Activated T-cell treated with anti-CD3 and anti-CD28 coated beads, Interleukin-2, amount 50 U/mL, for 4 hours (primary cell): ENCODE data around the gene BTBD19. TPM values are rescaled to one million over a fixed set of nuclear protein-coding genes. Genes with fewer than 3 reads are reported as not detected.
"Not testable (repeated sequence)": the region's sequence is repeated elsewhere in the genome, so short reads cannot be mapped to it uniquely, and the experiment has no call there.

Experiments
- ATAC-seq, 2 donors: fragments of 200-7000 bp; cut with Tn5 transposase; one replicate each; pipeline ENCODE4 v1.10.0; 2021
- DNase-seq: peaks from one replicate; pipeline ENCODE4 v3.0.0-alpha.2; 2020
- H3K27me3 Mint-ChIP-seq: one replicate; pipeline ENCODE4 v1.8.0; 2021; ENCODE audit warnings: low read depth, mixed read lengths
- H3K36me3 Mint-ChIP-seq: one replicate; pipeline ENCODE4 v1.8.0; 2022; ENCODE audit warnings: mixed read lengths; ENCODE audit not compliant: insufficient read depth
- H3K4me1 Mint-ChIP-seq: one replicate; pipeline ENCODE4 v1.8.0; 2021; ENCODE audit warnings: low read depth, mixed read lengths
- H3K4me3 Mint-ChIP-seq: one replicate; pipeline ENCODE4 v1.8.0; 2021; ENCODE audit warnings: mild to moderate bottlenecking, moderate library complexity, mixed read lengths
- H3K9me3 Mint-ChIP-seq: one replicate; pipeline ENCODE4 v1.8.0; 2021; ENCODE audit warnings: mixed read lengths
- total RNA-seq, 3 donors: library from RNA; stranded (reverse); gene quantifications; one replicate each; pipeline ENCODE4 v1.2.1, GENCODE V29; 2021

BTBD19 gene
- total RNA-seq, result 10 to 100 TPM in 1 of 3 donors, 1 to 10 TPM in 2; 8.2 to 14.0 (median 8.3) TPM

DNA sequence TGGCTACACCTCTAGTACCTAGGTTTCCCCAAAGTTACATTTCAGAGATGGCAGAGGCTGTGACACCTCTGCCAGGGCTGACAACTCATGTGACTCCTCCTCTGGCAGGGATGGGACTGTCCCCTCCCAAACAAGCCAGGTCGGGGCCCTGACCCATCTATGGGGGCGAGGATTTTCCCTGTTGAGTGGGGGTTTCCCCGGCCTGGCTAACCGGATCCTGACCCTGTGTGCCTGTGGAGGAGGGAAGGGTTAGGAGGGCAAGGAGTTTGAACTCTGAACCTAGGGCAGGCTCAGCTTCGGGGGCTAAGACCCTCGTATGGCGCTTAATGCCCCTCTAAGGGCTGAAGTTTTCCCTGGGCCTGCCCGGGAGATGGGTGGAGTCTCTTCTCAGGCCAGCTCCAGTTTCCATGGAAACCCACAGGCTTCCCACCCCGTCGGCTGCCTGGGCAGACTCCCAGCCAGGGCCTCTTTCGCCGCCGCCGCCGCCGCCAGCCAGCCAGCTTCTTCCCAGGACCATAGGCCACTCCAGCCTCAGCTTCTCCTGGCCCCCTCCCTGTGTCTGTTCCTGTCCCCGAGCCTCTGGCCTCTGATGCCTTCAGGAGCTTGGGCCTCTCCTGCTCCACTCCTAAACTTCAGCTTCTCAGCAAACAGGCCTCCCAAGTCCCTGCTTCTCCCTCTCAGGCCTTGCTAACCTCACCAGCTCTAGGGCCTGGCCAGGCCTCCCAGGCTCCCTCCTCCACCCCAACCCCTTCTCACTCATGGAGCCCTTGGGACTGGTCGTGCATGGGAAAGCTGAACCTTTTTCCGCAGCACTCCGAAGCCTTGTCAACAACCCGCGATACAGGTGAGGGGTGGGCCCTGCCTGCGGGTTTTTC lies at the start of gene BTBD19:
Gene BTBD19 (plus strand): TSS at position 461 of the 875 bp plus-strand sequence. CDS start 298 bp downstream, at position 759.
- Mint-ChIP-seq H3K27me3 (no peaks in the 10 kb centered on the region), H3K4me3 (peak within 1 kb of the TSS; percentile 71), H3K4me1 (peaks cover 76% of the 10 kb centered on the region), H3K9me3 (no peaks in the 10 kb centered on the region), H3K36me3 (peaks cover 42% of the 10 kb centered on the region)
- DNase-seq (peak; percentile 72), ATAC-seq (peak; percentile 56 to 65)

DNA sequence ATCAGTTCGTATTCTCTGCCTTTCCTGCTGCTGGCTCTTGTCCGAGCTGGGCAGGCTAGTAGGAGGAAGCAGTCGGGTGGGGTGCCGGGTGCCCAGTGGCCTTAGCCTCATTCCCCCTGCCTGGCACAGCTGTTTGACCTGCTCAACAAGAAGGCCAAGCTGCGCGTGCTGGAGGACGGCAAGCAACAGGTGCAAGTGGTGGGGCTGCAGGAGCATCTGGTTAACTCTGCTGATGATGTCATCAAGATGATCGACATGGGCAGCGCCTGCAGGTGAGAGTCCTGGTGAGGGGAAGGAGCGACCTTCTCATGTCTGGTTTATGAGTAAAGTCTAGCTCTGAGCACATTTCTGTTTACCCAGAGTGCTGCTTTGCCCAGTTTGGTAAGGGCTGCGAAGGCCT lies 49.2 kb upstream of the BTBD19 start:
- Mint-ChIP-seq H3K4me3 (no peak overlapping the region), H3K4me1 (peaks cover 5% of the 10 kb centered on the region), H3K36me3 (no peaks in the 10 kb centered on the region), H3K9me3 (no peaks in the 10 kb centered on the region), H3K27me3 (no peaks in the 10 kb centered on the region)
- DNase-seq, result no peak
- no peak for ATAC-seq

DNA sequence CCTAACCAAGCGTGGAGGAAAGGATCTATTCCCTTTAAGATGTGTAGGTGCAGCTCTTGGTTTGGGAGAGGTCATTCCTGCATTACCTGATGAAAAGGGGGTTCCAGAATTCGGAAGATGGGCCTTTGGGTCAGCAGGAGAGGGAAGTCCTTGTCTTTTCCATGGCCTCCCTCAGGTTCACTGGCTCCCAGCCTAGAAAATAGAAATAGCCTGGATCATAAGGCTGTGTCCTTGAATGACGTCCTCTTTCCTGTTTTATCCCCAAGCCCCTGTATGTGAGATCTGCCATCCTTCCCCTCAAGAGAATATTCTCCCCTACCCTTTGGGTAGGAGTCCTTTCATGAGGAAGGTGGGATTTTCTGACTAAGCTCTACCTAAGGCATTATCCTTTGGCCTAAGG lies 47.4 kb upstream of the BTBD19 start:
- Mint-ChIP-seq H3K9me3 (no peaks in the 10 kb centered on the region), H3K27me3 (no peaks in the 10 kb centered on the region), H3K36me3 (no peaks in the 10 kb centered on the region), H3K4me1 (peaks cover 5% of the 10 kb centered on the region), H3K4me3 (no peak overlapping the region)
- no peak for DNase-seq
- ATAC-seq, result no peak

- not testable (repeated sequence) for H3K36me3 Mint-ChIP-seq, H3K4me3 Mint-ChIP-seq, DNase-seq, H3K27me3 Mint-ChIP-seq, H3K4me1 Mint-ChIP-seq, ATAC-seq, H3K9me3 Mint-ChIP-seq
These were observed 41.9 kb upstream of the BTBD19 start for GRCh38 chr1:44766421-44766820.

DNA sequence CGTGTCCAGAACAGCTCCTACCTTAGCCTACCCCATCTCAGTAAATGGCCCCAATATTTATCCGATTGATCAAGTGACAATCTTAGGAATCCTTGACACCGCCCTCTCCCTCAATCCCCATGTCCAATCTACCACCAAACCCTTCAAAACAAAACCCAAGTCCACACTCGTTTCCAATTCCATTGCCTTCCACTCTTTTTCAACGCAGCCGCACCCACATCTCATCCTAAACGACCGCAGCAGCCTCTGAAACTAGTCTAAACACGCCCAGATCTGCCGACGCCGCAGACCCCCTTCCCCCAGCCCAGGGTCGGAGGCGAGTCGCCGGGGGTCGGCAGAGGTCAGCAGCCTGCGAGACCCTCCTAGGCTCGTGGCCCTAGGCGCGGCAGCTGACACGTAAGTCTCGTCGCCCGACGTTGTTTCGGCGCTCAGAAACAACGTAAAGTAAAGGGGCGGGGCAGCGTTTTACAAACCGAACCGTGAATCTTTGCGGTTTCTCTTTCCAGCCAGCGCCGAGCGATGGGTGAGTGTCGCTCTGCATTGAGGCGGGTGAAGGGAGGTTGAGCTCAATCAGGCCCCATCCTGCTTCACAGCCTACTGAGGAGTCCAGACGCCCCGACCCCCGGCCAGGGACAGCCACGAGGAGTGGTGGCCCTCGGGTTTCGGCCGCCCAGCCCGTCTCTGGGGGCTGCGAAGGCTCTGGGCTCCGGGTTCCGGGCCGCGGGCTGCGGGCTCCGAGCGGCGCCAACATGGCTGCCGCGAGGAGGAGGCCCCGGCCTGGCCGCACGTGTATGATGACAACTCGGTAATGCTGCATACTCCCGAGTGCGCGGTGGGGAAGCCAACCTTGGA lies 33.0 kb upstream of the BTBD19 start, which contains the start of gene RPS8:
Gene RPS8 (plus strand): TSS at position 463 of the 852 bp plus-strand sequence. CDS start 57 bp downstream, at position 520.
- H3K27me3 Mint-ChIP-seq, result no peaks in the 10 kb centered on the region
- peaks cover 32% of the 10 kb centered on the region for H3K4me1 Mint-ChIP-seq
- DNase-seq (peak; percentile 86), ATAC-seq (peak; percentile 79 to 84)
- peak within 1 kb of the TSS; percentile 98 for H3K4me3 Mint-ChIP-seq
- peaks cover 38% of the 10 kb centered on the region for H3K36me3 Mint-ChIP-seq
- H3K9me3 Mint-ChIP-seq, result no peaks in the 10 kb centered on the region

- peak; percentile 51 for DNase-seq
- Mint-ChIP-seq H3K9me3 (no peaks in the 10 kb centered on the region), H3K4me3 (peak overlapping the region; percentile 98), H3K27me3 (no peaks in the 10 kb centered on the region), H3K4me1 (peaks cover 35% of the 10 kb centered on the region), H3K36me3 (peaks cover 41% of the 10 kb centered on the region)
- ATAC-seq, result peak; percentile 4 to 9
These were observed 32.2 kb upstream of the BTBD19 start for GRCh38 chr1:44775930-44776729.

DNA sequence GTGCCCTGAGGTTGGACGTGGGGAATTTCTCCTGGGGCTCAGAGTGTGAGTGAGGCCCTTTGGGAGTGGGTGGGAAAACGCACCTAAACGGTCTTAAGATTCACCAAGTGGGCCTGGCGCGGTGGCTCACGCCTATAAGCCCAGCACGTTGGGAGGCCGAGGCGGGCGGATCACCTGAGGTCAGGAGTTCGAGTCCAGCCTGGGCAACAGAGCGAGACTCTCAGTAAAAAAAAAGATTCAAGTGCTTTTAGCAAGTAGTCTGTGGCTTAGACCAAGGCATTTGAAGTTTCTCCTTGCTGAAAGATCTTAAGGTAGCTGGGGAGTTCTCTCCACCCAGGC lies 31.6 kb upstream of the BTBD19 start:
- Mint-ChIP-seq H3K9me3 (no peaks in the 10 kb centered on the region), H3K4me3 (peak overlapping the region; percentile 98), H3K36me3 (peaks cover 46% of the 10 kb centered on the region), H3K4me1 (peaks cover 37% of the 10 kb centered on the region), H3K27me3 (no peaks in the 10 kb centered on the region)
- ATAC-seq, result no peak
- no peak for DNase-seq

DNA sequence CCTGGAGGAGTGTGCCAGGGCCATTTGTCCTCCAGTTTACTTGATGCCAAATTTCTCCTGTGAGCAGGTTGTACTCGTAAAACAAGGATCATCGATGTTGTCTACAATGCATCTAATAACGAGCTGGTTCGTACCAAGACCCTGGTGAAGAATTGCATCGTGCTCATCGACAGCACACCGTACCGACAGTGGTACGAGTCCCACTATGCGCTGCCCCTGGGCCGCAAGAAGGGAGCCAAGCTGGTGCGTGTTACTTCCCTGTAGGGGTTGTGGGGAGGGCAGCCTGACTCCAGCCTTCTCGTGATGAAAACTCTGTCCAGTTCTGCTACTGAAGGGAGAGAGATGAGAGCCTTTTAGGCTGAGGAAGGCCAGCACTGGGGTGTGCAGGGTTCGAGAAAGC lies 30.8 kb upstream of the BTBD19 start:
- Mint-ChIP-seq H3K9me3 (no peaks in the 10 kb centered on the region), H3K4me3 (peak overlapping the region; percentile 98), H3K4me1 (peaks cover 37% of the 10 kb centered on the region), H3K27me3 (no peaks in the 10 kb centered on the region), H3K36me3 (peaks cover 47% of the 10 kb centered on the region)
- ATAC-seq, result no peak
- no peak for DNase-seq

- H3K9me3 Mint-ChIP-seq, result no peaks in the 10 kb centered on the region
- DNase-seq, result no peak
- peak overlapping the region; percentile 98 for H3K4me3 Mint-ChIP-seq
- H3K4me1 Mint-ChIP-seq, result peaks cover 37% of the 10 kb centered on the region
- no peaks in the 10 kb centered on the region for H3K27me3 Mint-ChIP-seq
- no peak for ATAC-seq
- H3K36me3 Mint-ChIP-seq, result peaks cover 48% of the 10 kb centered on the region
These were observed 30.2 kb upstream of the BTBD19 start for GRCh38 chr1:44777969-44778635.

GRCh38 chr1:44778705-44779576 lies 29.4 kb upstream of the BTBD19 start:
- H3K4me1 Mint-ChIP-seq, result peaks cover 42% of the 10 kb centered on the region

GRCh38 chr1:44780583-44781121 lies 27.7 kb upstream of the BTBD19 start:
- Mint-ChIP-seq H3K27me3 (no peaks in the 10 kb centered on the region), H3K4me1 (peaks cover 47% of the 10 kb centered on the region), H3K36me3 (peaks cover 50% of the 10 kb centered on the region), H3K4me3 (no peak overlapping the region), H3K9me3 (no peaks in the 10 kb centered on the region)
- DNase-seq (no peak), ATAC-seq (no peak)

More at GRCh38 chr1:44778705-44779576, 29.4 kb upstream of the BTBD19 start:
- Mint-ChIP-seq H3K36me3 (peaks cover 50% of the 10 kb centered on the region), H3K27me3 (no peaks in the 10 kb centered on the region), H3K4me3 (peak overlapping the region; percentile 98), H3K9me3 (no peaks in the 10 kb centered on the region)
- DNase-seq (no peak), ATAC-seq (no peak)

- no peak for ATAC-seq
- peaks cover 24% of the 10 kb centered on the region for H3K36me3 Mint-ChIP-seq
- peaks cover 42% of the 10 kb centered on the region for H3K4me1 Mint-ChIP-seq
- DNase-seq, result no peak
- no peaks in the 10 kb centered on the region for H3K27me3 Mint-ChIP-seq
- H3K9me3 Mint-ChIP-seq, result no peaks in the 10 kb centered on the region
- H3K4me3 Mint-ChIP-seq, result peak overlapping the region; percentile 63
These were observed 24.6 kb upstream of the BTBD19 start for GRCh38 chr1:44783697-44784093.
